GM23338 (cell line): ENCODE measurements around the gene PDXK. TPM values are rescaled to one million over a fixed set of nuclear protein-coding genes. Genes with fewer than 3 reads are reported as not detected.

Experiments used
- ATAC-seq: fragments of 200-7000 bp; cut with Tn5 transposase; 3 replicates; pipeline ENCODE4 v1.9.1; 2020
- DNase-seq: peaks from one replicate; pipeline ENCODE4 v3.0.0-alpha.2; 2015; ENCODE audit warnings: low spot score
- H2AFZ ChIP-seq: fragments of 200-600 bp; sonication (generic); 2 replicates; pipeline ENCODE4 v1.8.0; 2016; ENCODE audit warnings: antibody characterized with exemption, mild to moderate bottlenecking, moderate library complexity
- H3F3A ChIP-seq: fragments of 200-600 bp; sonication (generic); replicated peaks from 2 replicates; pipeline ENCODE4 v1.8.0; 2017; ENCODE audit warnings: antibody characterized with exemption, mixed run types, low read depth
- H3K27ac ChIP-seq: fragments of 200-600 bp; sonication (generic); 2 replicates; pipeline ENCODE4 v1.6.1; 2016; ENCODE audit warnings: low read depth
- H3K27me3 ChIP-seq: fragments of 200-600 bp; sonication (generic); 2 replicates; pipeline ENCODE4 v1.8.0; 2016; ENCODE audit warnings: mild to moderate bottlenecking, mixed run types, moderate library complexity; ENCODE audit not compliant: insufficient read depth
- H3K36me3 ChIP-seq: fragments of 200-600 bp; sonication (generic); 2 replicates; pipeline ENCODE4 v1.8.0; 2016; ENCODE audit warnings: mild to moderate bottlenecking; ENCODE audit not compliant: insufficient read depth
- H3K4me1 ChIP-seq: fragments of 200-600 bp; sonication (generic); 2 replicates; pipeline ENCODE4 v1.8.0; 2016; ENCODE audit warnings: mild to moderate bottlenecking, moderate library complexity; ENCODE audit not compliant: insufficient read depth
- H3K4me2 ChIP-seq: fragments of 200-600 bp; sonication (generic); 2 replicates; pipeline ENCODE4 v1.7.1; 2017; ENCODE audit warnings: mixed run types
- H3K4me3 ChIP-seq: fragments of 200-600 bp; sonication (generic); 2 replicates; pipeline ENCODE4 v1.6.1; 2016; ENCODE audit warnings: mixed run types
- H3K79me2 ChIP-seq: fragments of 200-600 bp; sonication (generic); replicated peaks from 2 replicates; pipeline ENCODE4 v1.8.0; 2017; ENCODE audit warnings: mild to moderate bottlenecking; ENCODE audit not compliant: insufficient read depth
- H3K9me2 ChIP-seq: fragments of 200-600 bp; sonication (generic); 2 replicates; pipeline ENCODE4 v1.8.0; 2017; ENCODE audit not compliant: insufficient read depth
- H4K20me1 ChIP-seq: fragments of 200-600 bp; sonication (generic); replicated peaks from 2 replicates; pipeline ENCODE4 v1.8.0; 2017; ENCODE audit warnings: mild to moderate bottlenecking; ENCODE audit not compliant: insufficient read depth
- H3K27ac Mint-ChIP-seq: 2 replicates; pipeline ENCODE4 v1.8.0; 2020; ENCODE audit warnings: inconsistent platforms, mild to moderate bottlenecking, moderate library complexity, mixed read lengths
- H3K27me3 Mint-ChIP-seq: 3 replicates; pipeline ENCODE4 v1.8.0; 2022; ENCODE audit warnings: low read depth, mild to moderate bottlenecking, moderate library complexity, mixed read lengths, inconsistent platforms; ENCODE audit not compliant: insufficient read depth, poor library complexity
- H3K36me3 Mint-ChIP-seq: 3 replicates; pipeline ENCODE4 v1.8.0; 2021; ENCODE audit warnings: low read depth, mild to moderate bottlenecking, inconsistent platforms, moderate library complexity, mixed read lengths
- H3K4me1 Mint-ChIP-seq: 3 replicates; pipeline ENCODE4 v1.8.0; 2020; ENCODE audit warnings: mild to moderate bottlenecking, inconsistent platforms, mixed read lengths
- H3K4me3 Mint-ChIP-seq: 3 replicates; pipeline ENCODE4 v1.8.0; 2021; ENCODE audit warnings: moderate library complexity, mild to moderate bottlenecking, inconsistent platforms, mixed read lengths
- H3K9me3 Mint-ChIP-seq: 3 replicates; pipeline ENCODE4 v1.8.0; 2020; ENCODE audit warnings: moderate library complexity, mild to moderate bottlenecking, inconsistent platforms, mixed read lengths
- CREB1 ChIP-seq: fragments of 250-450 bp; sonication (Bioruptor Pico); IDR thresholded peaks from 2 replicates; pipeline ENCODE4 v1.5.0; 2020; ENCODE audit warnings: low read depth, mild to moderate bottlenecking, moderate library complexity
- CTCF ChIP-seq, 2 experiments: fragments of 200-600 bp in 1 of 2; sonication (generic) in 1 of 2; conservative IDR thresholded peaks; 2 replicates each; pipeline versions ENCODE4 v1.5.1 to v1.6.1; 2016 to 2017; ENCODE audit warnings: antibody characterized with exemption in 2 of 2, low read depth in 2 of 2, mild to moderate bottlenecking in 2 of 2, moderate library complexity in 1 of 2
- ETS1 ChIP-seq: IDR thresholded peaks from 2 replicates; pipeline ENCODE4 v1.6.1; 2016; ENCODE audit warnings: antibody characterized with exemption
- EZH2phosphoT487 ChIP-seq: fragments of 200-600 bp; sonication (generic); IDR thresholded peaks from one replicate; pipeline ENCODE4 v1.8.1; 2018; ENCODE audit warnings: antibody characterized with exemption; ENCODE audit not compliant: unreplicated experiment
- JUNB ChIP-seq: IDR thresholded peaks from one replicate; pipeline ENCODE4 v1.6.1; 2016; ENCODE audit warnings: antibody characterized with exemption; ENCODE audit not compliant: unreplicated experiment
- NANOG ChIP-seq: IDR thresholded peaks from 2 replicates; pipeline ENCODE4 v1.6.1; 2016; ENCODE audit warnings: antibody characterized with exemption, borderline replicate concordance
- POLR2AphosphoS5 ChIP-seq: IDR thresholded peaks from 2 replicates; pipeline ENCODE4 v1.6.1; 2016; ENCODE audit warnings: antibody characterized with exemption, low read depth
- ZNF114 ChIP-seq: fragments of 250-450 bp; sonication (Bioruptor Pico); IDR thresholded peaks from 2 replicates; pipeline ENCODE4 v1.5.0; 2020; ENCODE audit warnings: mild to moderate bottlenecking, moderate library complexity
- ZNF331 ChIP-seq: fragments of 250-450 bp; sonication (Bioruptor Pico); IDR thresholded peaks from 2 replicates; pipeline ENCODE4 v1.5.0; 2020; ENCODE audit warnings: low read depth, mild to moderate bottlenecking, moderate library complexity
- ZNF462 ChIP-seq: fragments of 250-450 bp; sonication (Bioruptor Pico); IDR thresholded peaks from 2 replicates; pipeline ENCODE4 v1.5.0; 2020; ENCODE audit warnings: mild to moderate bottlenecking, moderate library complexity
- polyA plus RNA-seq: library from polyadenylated mRNA; unstranded; fragments of >200 nt; fragmentation: Nextera tagmentation; extraction: Ambion mirVana; gene quantifications from 2 replicates; pipeline ENCODE4 v1.2.1, GENCODE V29; 2016
- total RNA-seq: library from RNA; depleted of rRNA; stranded (reverse); fragments of >200 nt; shearing (Covaris generic); gene quantifications from 2 replicates; pipeline ENCODE4 v1.2.3, GENCODE V29; 2014

The PDXK gene
- total and polyA plus RNA-seq, 2 experiments from 2014 or later, result 53.2 to 66.3 TPM

- Histone ChIP-seq H2AFZ (no peak overlapping the region), H3K36me3 (peaks cover 17% of the 10 kb centered on the region), H3K9me2 (no peaks in the 10 kb centered on the region), H3K27ac (no peak overlapping the region), H3K4me1 (no peaks in the 10 kb centered on the region), H4K20me1 (peaks cover 11% of the 10 kb centered on the region), H3F3A (no peaks in the 10 kb centered on the region; the same call in 1 of the 2 replicates), H3K79me2 (no peaks in the 10 kb centered on the region), H3K4me2 (no peak overlapping the region), H3K27me3 (no peaks in the 10 kb centered on the region), H3K4me3 (no peak overlapping the region)
- peaks cover 98% of the 10 kb centered on the region for H3K36me3 Mint-ChIP-seq
- DNase-seq (no peak), ATAC-seq (no peak)
- H3K9me3 Mint-ChIP-seq, result no peaks in the 10 kb centered on the region
- H3K4me3 Mint-ChIP-seq, result no peak overlapping the region
- no peak overlapping the region; the same call in 1 of the 2 replicates for H3K27ac Mint-ChIP-seq
- H3K27me3 Mint-ChIP-seq, result peaks cover 6% of the 10 kb centered on the region
- H3K4me1 Mint-ChIP-seq, result no peaks in the 10 kb centered on the region
- TF ChIP-seq ZNF114 (CRISPR knock-in tag), result no peak
- TF ChIP-seq POLR2AphosphoS5, result no peak
Observed at GRCh38 chr21:43690346-43690745, 28.6 kb upstream of the PDXK start.

- H3K4me1 ChIP-seq, result no peaks in the 10 kb centered on the region
- no peaks in the 10 kb centered on the region for H3K27me3 ChIP-seq
- Mint-ChIP-seq H3K4me1 (no peaks in the 10 kb centered on the region), H3K4me3 (no peak overlapping the region), H3K9me3 (no peaks in the 10 kb centered on the region), H3K27ac (no peak overlapping the region), H3K36me3 (peaks cover 97% of the 10 kb centered on the region), H3K27me3 (peaks cover 6% of the 10 kb centered on the region)
- no peak for ATAC-seq
- no peak overlapping the region for H3K4me2 ChIP-seq
- peaks cover 15% of the 10 kb centered on the region for H3K36me3 ChIP-seq
- H3K4me3 ChIP-seq, result no peak overlapping the region
- no peak for TF ChIP-seq CTCF (conservative IDR thresholded peaks at IDR 0.05; ENCODE audit: low read depth in 2 of 2)
- TF ChIP-seq POLR2AphosphoS5, result no peak
- TF ChIP-seq ETS1, result no peak
- no peak for TF ChIP-seq JUNB
- TF ChIP-seq ZNF331, result no peak
- TF ChIP-seq ZNF462, result no peak
- no peak for TF ChIP-seq EZH2phosphoT487
- TF ChIP-seq CREB1 (CRISPR knock-in tag), result no peak
- TF ChIP-seq NANOG, result no peak
- H3K9me2 ChIP-seq, result no peaks in the 10 kb centered on the region
- H3K79me2 ChIP-seq, result no peaks in the 10 kb centered on the region
- H4K20me1 ChIP-seq, result peaks cover 6% of the 10 kb centered on the region
- H3F3A ChIP-seq, result no peaks in the 10 kb centered on the region; the same call in 1 of the 2 replicates
- DNase-seq, result no peak
- H2AFZ ChIP-seq, result no peak overlapping the region
- H3K27ac ChIP-seq, result no peak overlapping the region
Observed at GRCh38 chr21:43691086-43691795, 27.7 kb upstream of the PDXK start.
